Chondrocyte (in vitro differentiated cells): ENCODE data around the gene PODN. TPM values are rescaled to one million over a fixed set of nuclear protein-coding genes. Genes with fewer than 3 reads are reported as not detected.

Experiments
- DNase-seq: peaks from one replicate; pipeline ENCODE4 v3.0.0; 2021; ENCODE audit warnings: mixed read lengths, low spot score
- H3K27ac Mint-ChIP-seq: one replicate; pipeline ENCODE4 v1.8.0; 2021; ENCODE audit warnings: mild to moderate bottlenecking, moderate library complexity, mixed read lengths; ENCODE audit not compliant: unreplicated experiment
- H3K27me3 Mint-ChIP-seq: 2 replicates; pipeline ENCODE4 v1.8.0; 2021; ENCODE audit warnings: low read depth, mixed read lengths
- H3K36me3 Mint-ChIP-seq: 2 replicates; pipeline ENCODE4 v1.8.0; 2021; ENCODE audit warnings: low read depth, mixed read lengths
- H3K4me1 Mint-ChIP-seq: 2 replicates; pipeline ENCODE4 v1.8.0; 2021; ENCODE audit warnings: low read depth, mild to moderate bottlenecking, mixed read lengths
- H3K4me3 Mint-ChIP-seq: one replicate; pipeline ENCODE4 v1.8.0; 2021; ENCODE audit warnings: mild to moderate bottlenecking, moderate library complexity, mixed read lengths; ENCODE audit not compliant: unreplicated experiment
- H3K9me3 Mint-ChIP-seq: 2 replicates; pipeline ENCODE4 v1.8.0; 2021; ENCODE audit warnings: low read depth, mixed read lengths
- CTCF ChIP-seq: fragments of 200-600 bp; sonication (generic); IDR thresholded peaks from 2 replicates; pipeline ENCODE4 v1.5.0; 2021; ENCODE audit warnings: antibody characterized with exemption, mild to moderate bottlenecking, moderate library complexity
- total RNA-seq: library from RNA; stranded (reverse); gene quantifications from 3 replicates; pipeline ENCODE4 v1.2.1, GENCODE V29; 2021

PODN gene
- total RNA-seq, 1 donor from 2014 or later, result 9.2 TPM

GRCh38 chr1:53127546-53127945 lies 65.5 kb downstream of the PODN start:
- no peaks in the 10 kb centered on the region for H3K27me3 Mint-ChIP-seq
- H3K4me3 Mint-ChIP-seq, result no peak overlapping the region
- peaks cover 26% of the 10 kb centered on the region for H3K4me1 Mint-ChIP-seq
- H3K9me3 Mint-ChIP-seq, result no peaks in the 10 kb centered on the region
- H3K36me3 Mint-ChIP-seq, result peaks cover 2% of the 10 kb centered on the region
- TF ChIP-seq CTCF, result no peak
- H3K27ac Mint-ChIP-seq, result no peak overlapping the region
- DNase-seq, result no peak

GRCh38 chr1:53128401-53128800 lies 66.4 kb downstream of the PODN start:
- Mint-ChIP-seq H3K36me3 (peaks cover 2% of the 10 kb centered on the region), H3K27me3 (no peaks in the 10 kb centered on the region), H3K4me3 (no peak overlapping the region), H3K9me3 (no peaks in the 10 kb centered on the region), H3K4me1 (peaks cover 23% of the 10 kb centered on the region), H3K27ac (no peak overlapping the region)
- DNase-seq, result no peak
- TF ChIP-seq CTCF, result no peak

DNA sequence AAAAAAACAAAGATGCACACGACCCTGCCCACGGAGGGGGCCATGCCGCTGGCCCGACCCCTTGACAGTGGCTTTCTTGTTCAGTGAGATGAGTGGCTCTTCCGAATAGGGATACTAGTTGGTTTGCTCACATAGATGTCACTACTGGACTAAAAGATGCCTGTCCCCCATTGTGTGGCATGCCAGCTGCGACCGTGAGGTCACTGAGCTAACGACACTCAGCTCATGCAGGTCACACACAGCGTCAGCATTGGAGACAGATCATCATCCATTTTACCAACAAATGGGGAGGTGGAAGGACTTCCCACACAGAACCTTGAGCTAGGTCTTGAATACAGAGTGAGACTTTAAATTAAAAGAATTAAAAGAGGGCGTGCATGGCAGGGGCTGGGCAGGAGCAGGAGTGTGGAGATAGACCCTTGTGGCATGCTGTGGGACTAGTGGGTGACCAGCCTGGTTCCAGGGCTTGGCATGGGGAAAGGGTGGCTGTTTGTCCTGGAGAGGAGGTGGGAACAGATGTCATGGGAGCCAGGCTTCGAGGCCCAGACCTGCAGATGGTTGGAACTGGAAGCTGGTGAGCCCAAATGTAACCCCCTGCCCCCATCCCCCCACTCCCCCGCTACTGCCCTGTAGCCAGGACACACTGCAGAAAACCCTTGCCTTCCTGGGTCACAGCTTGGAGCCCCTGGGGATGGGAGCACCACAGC lies 68.0 kb downstream of the PODN start:
- Mint-ChIP-seq H3K4me1 (peaks cover 16% of the 10 kb centered on the region), H3K36me3 (peaks cover 2% of the 10 kb centered on the region), H3K4me3 (no peak overlapping the region), H3K27ac (no peak overlapping the region), H3K27me3 (no peaks in the 10 kb centered on the region), H3K9me3 (no peaks in the 10 kb centered on the region)
- no peak for DNase-seq
- no peak for TF ChIP-seq CTCF

DNA sequence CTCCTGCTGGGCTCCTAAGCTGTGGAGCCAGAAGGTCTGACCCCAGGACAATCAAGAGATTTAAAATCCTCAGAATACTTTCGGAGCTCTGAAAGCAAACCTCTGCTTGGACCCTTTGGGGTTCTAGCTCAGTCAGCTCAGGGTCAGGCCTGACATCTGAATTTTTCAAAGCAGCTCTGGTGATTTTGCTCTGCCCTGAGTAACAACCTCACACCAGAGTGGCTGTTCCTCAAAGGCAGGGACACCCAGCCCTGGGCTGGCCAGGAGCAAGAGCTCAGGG lies 68.5 kb downstream of the PODN start:
- H3K9me3 Mint-ChIP-seq, result no peaks in the 10 kb centered on the region
- no peak for TF ChIP-seq CTCF
- peaks cover 2% of the 10 kb centered on the region for H3K36me3 Mint-ChIP-seq
- peaks cover 16% of the 10 kb centered on the region for H3K4me1 Mint-ChIP-seq
- H3K27me3 Mint-ChIP-seq, result no peaks in the 10 kb centered on the region
- no peak for DNase-seq
- H3K27ac Mint-ChIP-seq, result no peak overlapping the region
- H3K4me3 Mint-ChIP-seq, result no peak overlapping the region

DNA sequence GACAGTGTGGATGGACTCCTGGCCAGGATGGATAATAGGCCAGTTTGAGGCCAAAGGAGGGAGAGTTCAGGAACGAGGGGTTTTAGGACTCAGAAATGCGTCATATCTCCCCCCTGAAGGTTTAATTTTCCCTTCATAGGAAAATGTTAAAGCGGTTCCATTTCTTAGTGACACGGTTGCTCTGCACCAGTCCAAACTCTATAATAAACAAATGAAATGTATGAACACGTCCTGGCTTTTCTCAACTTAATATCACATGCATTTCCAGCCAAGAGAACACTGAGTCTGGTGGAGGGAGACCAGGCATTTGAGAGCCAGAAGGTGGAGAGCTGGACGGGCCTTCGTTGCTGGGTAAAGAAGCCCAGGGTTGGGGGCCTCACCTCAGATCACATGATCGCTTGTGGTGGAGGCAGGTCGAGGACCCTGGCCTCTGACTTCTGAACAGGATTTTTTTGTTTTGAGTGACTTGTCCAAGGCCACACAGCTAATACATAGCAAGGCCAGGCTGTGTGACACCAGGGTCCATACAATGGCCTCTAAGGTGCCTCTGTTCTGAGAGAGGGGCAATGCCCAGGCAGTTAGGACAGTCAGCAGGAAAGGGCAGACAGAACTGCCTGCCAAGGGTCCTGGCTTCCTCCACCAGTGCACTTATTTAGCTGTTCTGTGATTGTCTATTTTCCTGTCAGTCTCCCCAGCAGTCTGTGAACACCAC lies 69.0 kb downstream of the PODN start:
- no peak for TF ChIP-seq CTCF
- Mint-ChIP-seq H3K9me3 (no peaks in the 10 kb centered on the region), H3K36me3 (peaks cover 2% of the 10 kb centered on the region), H3K4me1 (peaks cover 15% of the 10 kb centered on the region), H3K27ac (no peak overlapping the region), H3K4me3 (no peak overlapping the region), H3K27me3 (no peaks in the 10 kb centered on the region)
- DNase-seq, result no peak
